Epithelial cell of esophagus (primary cell): Measurements from ENCODE around the gene ING1.
A peak's percentile ranks its signal among the peaks of the same experiment; 100 is the strongest.

Experiments used
- DNase-seq: peaks from one replicate; pipeline ENCODE4 v3.0.0; 2010; ENCODE audit warnings: low read depth
- H3K4me3 ChIP-seq: 2 replicates; pipeline ENCODE4 v1.5.1; 2011; ENCODE audit warnings: mild to moderate bottlenecking, low read length, control low read depth
- TF ChIP-seq, protein P1 (sequence below): IDR thresholded peaks from 2 replicates; pipeline ENCODE4 v1.5.1; 2011; ENCODE audit warnings: low read depth, mild to moderate bottlenecking, low read length, control low read depth, inconsistent platforms; ENCODE audit not compliant: insufficient read depth; ENCODE audit errors: missing control alignments

The ING1 gene

DNA sequence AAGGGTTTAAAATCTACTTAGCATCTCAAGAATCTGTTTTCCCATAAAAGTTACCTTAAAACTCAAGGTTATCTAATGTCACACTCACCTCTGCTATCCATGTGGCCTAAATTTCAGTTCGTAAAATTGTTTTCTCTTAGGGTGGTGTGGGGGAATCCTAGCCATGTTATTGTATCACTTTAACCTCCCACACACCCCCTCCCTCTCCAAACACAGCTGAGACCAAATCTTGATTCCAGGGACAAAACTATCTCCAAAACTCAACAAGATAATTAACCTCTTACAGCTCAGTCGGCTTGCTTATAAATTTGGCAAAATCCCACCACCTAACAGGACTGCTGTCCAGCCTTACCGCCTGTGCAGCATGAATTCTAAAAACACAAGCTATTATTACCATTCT, 11.4 kb upstream of the ING1 start:
- no peak overlapping the region for H3K4me3 ChIP-seq
- no peak for DNase-seq
- TF ChIP-seq, protein P1, sequence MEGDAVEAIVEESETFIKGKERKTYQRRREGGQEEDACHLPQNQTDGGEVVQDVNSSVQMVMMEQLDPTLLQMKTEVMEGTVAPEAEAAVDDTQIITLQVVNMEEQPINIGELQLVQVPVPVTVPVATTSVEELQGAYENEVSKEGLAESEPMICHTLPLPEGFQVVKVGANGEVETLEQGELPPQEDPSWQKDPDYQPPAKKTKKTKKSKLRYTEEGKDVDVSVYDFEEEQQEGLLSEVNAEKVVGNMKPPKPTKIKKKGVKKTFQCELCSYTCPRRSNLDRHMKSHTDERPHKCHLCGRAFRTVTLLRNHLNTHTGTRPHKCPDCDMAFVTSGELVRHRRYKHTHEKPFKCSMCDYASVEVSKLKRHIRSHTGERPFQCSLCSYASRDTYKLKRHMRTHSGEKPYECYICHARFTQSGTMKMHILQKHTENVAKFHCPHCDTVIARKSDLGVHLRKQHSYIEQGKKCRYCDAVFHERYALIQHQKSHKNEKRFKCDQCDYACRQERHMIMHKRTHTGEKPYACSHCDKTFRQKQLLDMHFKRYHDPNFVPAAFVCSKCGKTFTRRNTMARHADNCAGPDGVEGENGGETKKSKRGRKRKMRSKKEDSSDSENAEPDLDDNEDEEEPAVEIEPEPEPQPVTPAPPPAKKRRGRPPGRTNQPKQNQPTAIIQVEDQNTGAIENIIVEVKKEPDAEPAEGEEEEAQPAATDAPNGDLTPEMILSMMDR, result no peak

DNA sequence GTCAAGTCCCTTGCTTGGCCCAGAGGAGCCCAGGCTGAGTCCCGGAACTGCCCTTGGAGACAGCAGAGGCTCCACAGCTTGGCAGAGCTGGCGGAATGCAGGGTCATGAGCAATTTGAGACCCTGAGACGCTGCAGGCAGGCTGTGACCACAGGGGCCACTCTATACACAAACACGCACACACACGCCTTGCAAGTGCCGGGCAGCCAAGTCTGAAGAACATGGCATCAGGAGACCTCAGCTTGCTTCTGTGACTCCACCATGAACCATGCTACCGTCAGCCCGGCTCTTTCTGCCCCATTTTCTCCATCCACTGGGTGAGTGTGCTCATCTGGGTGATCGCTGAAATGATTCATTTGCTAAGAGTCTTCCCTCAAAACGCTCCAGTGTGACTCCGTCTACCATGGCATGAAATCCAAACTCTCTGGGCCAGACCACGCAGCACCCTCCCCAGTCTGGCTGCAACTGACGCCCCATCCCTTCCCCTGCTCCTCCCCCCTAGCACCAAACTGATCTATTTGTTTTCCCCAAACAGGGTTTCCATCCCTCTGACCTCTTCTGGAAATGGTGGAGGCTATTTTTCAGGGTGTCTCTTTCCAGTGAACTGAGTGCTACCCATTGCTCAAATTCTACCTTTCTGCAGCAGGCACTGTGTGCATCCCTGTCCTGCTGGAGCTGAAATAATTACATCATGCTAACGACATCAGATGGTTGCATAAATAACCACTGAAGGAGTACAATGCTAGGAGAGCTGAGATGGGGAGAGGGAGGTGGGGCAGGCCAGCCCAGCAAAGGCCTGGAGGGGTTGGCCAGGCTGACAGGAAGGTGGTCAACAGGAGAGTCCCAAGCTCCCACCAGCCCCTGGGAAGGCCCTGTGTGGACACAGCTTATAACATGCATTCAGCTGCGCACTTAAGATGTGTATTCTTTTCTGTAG, 10.6 kb upstream of the ING1 start:
- DNase-seq, result peak; percentile 23
- TF ChIP-seq, protein P1, result no peak
- no peak overlapping the region for H3K4me3 ChIP-seq

DNA sequence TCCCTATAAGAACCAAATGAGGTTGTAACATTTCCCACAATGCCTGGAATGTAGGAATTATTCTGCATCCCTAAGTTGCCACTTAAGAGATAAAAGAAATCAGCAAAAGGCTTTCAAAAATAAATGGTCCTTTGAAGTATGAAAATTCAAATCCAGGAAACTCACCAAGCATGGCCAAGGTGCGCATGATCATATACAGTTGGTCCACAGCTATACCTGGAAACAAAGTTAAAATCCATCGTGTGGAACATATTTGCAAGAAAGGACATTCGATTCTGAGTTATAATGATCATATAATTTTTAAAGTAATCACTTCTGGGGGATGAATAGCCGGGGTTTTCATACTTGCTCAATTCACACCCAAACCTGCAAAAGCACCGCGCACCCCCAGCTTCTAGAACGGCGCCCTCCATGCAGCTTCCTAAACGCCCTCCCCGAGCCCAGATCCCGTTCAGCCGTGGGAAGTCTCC, 8.1 kb upstream of the ING1 start:
- peak overlapping the region; percentile 70 for H3K4me3 ChIP-seq
- TF ChIP-seq, protein P1, result no peak
- DNase-seq, result no peak

DNA sequence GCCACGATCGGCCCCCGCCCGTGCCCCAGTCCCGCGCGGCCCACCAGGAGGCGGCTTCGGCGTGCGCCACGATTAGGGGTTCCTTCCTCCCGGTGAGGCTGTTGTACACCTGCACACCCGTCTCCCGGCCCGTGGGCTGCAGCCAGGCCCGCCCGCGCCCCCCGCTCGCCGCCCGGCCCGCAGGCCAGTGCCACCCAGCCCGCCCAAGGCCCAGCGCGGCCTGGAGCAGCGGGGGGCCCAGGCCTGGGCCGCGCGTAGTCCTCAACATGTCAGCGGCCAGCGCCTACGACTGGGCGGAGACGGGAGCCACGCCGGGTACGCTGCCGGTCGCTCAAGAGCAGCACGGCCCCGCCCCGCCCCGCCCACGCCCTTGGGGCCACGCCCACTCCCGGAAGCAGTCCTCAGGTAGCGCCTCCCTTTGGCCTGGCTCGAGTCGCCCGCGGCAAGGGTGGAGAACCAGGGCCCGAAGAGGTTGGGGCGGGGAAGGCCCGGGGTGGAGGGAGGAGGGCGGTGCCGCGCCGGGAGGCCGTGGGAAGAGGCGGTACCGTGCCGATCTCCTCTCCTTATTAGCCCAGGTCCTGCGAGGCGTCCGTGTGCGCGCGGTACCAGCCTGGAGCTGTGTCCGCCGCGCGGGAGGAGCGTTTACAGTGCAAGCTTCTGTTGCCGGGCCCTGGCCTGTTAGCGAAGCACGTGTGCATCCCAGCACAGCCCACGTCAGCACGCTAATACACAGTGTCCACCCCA, 7.5 kb upstream of the ING1 start, which contains the start of gene CARS2:
CARS2 (minus strand) TSS at position 291 of the 744 bp plus-strand sequence; CDS start at position 268, 23 bp downstream.
- peak within 1 kb of the TSS; percentile 70 for H3K4me3 ChIP-seq
- TF ChIP-seq, protein P1, result no peak
- peak; percentile 98 for DNase-seq

DNA sequence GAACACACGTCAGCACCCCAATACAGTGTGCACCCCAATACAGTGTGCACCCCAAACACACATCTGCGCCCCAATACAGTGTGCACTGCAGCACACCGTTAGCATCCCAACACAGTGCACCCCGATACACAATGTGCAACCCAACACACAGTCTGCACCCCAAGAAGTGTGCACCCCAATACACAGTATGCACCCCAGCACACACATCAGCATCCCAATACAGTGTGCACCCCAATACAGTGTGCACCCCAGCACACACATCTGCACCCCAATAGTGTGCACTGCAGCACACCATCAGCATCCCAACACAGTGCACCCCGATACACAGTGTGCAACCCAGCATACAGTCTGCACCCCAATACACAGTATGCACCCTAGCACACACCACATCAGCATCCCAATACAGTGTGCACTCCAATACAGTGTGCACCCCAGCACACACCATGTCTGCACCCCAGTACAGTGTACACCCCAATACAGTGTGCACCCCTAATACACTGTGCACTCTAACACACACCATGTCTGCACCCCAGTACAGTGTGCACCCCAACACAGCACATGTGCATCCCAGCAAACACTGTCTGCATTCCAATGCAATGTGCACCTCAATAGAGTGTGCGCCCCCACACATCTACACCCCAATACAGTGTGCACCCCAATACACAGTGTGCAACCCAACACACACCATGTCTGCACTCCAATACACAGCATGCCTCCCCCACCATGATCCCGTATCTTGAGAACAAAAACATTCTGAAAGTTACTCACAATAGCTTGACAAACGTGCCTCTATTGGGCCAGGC, 6.7 kb upstream of the ING1 start:
- DNase-seq, result no peak
- H3K4me3 ChIP-seq, result peak overlapping the region; percentile 70
- TF ChIP-seq, protein P1, result no peak

DNA sequence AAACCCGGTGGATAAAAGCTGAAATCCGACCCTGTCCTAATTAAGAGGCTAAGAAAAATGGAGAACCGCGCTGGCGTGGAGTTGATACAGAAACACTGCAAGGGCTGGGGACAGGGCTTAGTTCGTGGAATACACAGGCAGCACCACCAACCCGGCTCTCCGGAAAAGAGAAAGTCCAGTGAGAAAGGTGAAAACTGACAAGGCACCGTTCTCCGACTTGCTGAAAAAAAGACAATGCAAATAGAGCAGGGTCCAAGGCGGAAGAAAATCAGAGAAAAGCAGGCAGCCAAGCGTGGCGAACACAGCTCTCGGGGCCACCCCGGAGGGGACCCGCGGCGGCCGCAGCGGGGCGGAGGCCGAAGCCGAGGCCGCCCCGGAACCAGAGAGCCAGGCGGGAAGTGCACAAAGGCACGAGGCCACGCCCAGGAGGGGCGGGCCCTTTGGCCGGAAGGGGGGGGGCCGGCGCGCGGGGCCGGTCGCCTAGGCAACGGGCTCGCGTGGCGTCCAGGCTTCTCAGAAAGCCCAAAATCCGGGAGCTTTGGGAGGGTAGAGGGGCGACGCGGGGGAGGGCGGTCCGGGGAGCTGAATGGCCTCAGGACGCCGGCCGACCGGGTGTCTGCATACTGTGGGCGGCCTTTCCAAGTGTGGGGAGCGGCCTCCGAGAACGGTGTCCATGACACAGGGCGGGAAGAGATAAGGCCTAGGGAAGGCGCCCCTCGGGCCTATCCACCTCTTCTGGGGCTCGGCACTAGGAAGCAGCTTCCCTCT, 1.2 kb upstream of the ING1 start:
- TF ChIP-seq, protein P1, result no peak
- DNase-seq, result peak; percentile 84
- H3K4me3 ChIP-seq, result peak overlapping the region; percentile 90
